D341Med (cell line): Measurements from ENCODE around the gene LRMDA.
A peak's percentile ranks its signal among the peaks of the same experiment; 100 is the strongest.
"Not testable (repeated sequence)": the region's sequence is repeated elsewhere in the genome, so short reads cannot be mapped to it uniquely, and the experiment has no call there.

Source experiments
- DNase-seq: peaks from one replicate; pipeline ENCODE4 v3.0.0; 2012; ENCODE audit warnings: low spot score

Gene LRMDA

DNA sequence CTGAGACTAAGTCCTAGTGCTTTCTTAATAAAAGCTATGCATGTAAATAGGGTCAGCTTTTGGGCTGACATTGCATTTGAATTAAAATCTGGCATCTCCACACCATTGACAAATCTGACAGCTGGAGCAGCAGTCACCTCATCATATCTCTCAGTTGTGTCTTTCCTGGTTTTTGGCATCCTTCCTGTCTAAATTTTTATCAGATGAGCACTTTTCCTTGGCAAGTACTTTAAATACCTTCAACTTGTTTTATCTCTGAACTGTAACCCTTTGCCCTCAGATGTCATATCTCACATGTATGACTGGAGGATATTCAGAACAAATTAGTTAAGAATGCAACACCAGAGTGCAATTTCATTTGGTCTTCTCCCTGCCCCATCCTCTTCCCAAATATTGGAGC, 1066.2 kb downstream of the LRMDA start:
- DNase-seq, result no peak

DNA sequence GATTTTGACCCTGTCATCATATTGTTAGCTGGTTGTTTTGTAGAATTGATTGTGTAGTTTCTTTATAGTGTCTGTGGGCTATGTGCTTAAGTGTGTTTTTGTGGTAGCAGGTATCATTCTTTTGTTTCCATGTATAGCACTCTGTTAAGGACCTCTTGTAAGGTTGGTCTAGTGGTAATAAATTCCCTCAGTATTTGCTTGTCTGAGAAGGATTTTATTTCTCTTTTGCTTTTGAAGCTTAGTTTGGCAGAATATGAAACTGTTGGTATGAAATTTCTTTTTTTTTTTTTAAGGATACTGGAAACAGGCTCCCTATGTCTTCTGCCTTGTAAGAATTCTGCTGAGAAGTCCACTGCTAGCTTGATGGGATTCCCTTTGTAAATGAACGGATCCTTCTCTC, 1073.4 kb downstream of the LRMDA start:
- no peak for DNase-seq

DNA sequence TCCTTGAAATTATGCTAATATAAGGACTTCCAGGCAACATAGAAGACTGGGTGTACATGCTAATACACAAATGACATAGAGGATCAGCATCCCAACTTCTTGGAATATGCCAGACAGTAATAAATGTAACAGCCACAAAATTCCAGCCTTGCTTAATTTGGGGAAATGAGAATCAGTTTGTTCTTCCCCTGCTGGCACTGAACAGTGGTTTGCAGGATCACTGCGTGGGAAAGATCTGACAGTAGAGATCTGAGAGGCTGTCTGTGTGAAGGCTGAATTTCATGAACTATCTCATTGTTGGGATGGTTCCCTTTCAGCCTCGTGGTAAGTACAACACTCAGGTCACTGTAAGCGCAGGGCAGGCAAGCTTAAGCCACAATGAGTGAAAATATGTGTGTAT, 1078.0 kb downstream of the LRMDA start:
- DNase-seq, result no peak

DNA sequence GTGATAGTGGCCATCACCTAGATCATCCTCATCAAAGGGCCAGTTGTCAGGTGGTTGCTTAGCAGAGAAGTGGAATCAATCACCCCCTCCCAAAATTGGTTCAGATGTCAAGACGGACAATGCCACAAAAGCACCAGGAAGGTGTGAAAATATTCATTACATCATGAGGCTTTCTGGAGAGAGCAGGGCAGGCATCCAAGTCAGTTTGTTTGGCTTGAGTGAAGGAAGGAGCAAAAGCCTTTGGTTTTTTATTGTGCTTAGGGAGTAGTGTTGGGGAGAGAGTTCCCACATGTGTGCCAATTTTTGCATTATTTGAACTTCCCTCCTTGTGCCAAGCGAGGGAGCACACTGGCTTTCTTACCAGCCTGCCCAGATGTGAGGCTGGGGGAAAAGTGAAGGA, 1082.9 kb downstream of the LRMDA start:
- no peak for DNase-seq

DNA sequence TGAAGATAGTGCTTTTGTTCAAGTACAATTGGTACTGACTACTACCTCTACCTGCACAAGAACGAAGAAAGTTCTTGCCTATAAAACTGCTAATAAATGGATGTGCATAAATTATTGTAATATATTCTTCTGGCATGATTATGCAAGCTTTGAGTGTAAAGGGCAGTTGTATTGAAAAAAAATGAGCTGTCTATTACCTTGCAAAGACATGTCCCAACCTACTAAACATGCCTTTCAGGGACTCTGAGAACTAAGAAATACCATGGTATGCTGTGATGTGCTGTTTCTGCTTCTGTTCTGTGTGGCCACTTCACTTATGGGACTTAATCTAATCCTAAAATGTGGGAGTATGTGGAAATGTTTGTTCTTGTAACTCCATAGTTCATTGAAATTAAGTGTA, 1083.4 kb downstream of the LRMDA start:
- DNase-seq, result no peak

DNA sequence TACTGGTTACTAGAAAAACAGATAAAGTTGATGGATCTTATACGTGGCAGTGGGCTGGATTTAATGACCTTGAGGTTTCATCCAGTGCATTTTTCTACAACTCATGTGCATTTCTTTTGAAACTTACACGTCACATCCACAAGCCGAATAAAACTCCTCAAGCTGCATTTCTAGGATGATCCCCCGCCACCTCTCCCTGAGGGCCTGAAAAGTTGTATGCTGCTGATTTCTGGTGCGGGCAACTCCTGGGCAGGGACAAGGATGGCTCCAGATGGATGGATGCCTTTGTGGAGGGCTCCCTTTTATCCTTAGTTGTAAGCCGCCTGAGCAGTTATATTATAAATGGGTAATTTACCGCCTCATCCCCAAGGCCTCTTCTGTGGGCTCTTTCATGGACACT, 1091.1 kb downstream of the LRMDA start:
- no peak for DNase-seq

DNA sequence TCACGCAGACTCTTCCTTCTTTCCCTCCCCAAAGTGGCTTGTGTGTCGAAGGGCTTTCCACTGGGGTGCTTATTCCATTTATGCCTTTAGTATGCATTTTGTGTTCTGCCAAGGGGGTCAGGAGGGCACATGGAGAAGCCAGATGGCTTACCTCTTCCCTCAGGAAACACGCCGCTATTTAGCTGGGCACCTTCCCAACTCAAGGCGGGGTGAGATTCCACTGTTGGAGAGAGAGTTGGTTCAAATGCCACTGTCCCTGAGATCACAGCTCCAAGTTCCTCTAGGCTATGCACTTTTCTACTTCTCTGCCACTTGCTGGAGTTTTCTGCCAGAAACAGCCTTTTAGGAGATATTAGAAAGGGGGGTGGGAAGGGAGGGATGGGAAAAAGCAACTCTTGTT, 1091.8 kb downstream of the LRMDA start:
- DNase-seq, result no peak

DNA sequence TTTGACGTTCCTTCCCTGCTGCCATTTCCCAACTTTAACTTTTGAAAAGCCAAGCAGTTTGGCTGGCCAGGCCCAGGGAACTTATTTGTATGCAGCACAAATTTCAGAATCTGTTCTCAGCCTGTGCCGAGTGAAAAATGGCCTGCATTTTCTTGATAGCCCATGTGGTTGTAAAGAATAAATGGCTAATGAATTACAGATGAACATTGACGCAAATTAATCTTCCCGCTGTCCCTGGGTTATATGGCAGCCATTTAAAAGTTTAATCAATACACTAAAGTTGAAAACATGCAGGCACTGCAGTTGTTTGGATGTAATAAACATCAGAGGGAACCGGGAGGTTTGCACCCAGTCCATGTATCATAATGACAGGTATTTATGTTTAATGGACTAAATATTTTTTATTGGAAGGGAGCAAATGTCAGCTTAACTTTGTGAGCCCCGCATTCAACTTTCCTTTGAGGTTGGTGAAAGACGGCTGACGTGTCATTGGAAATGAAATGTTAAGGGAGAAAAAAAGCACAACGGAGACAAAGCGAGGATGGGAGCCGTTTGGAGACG, 1092.4 kb downstream of the LRMDA start:
- DNase-seq, result no peak

DNA sequence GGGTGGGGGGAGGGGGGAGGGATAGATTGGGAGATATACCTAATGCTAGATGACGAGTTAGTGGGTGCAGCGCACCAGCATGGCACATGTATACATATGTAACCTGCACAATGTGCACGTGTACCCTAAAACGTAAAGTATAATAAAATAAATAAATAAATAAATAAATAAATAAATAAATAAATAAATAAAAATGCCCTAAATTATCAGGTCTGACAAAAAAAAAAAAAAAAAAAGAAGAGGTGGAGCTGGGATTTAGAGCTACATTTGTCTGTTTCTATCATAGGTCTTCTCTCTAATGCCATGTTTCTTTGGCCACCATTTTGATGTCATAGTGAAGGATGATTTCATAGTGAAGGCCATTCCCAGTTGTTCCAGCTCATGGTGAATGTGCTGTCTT, 1095.4 kb downstream of the LRMDA start:
- not testable (repeated sequence) for DNase-seq

DNA sequence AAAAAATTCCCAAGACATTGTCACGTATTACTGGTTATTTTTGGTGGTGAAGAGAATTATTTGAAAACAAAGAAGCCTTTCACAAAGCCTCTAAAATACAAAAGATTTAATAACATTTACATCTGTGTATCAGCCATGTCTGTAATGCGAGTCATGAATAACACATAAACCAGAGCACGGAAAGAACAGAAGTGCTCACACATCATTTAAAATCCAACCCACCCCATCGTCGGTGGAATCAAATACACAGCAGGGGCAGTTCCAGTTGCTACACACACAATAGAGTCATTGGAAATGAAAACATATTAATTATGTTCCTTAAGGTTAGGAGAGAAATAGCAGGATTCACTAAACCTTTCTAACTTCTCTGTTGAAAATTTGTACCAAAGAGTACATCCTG, 1108.9 kb downstream of the LRMDA start:
- no peak for DNase-seq

DNA sequence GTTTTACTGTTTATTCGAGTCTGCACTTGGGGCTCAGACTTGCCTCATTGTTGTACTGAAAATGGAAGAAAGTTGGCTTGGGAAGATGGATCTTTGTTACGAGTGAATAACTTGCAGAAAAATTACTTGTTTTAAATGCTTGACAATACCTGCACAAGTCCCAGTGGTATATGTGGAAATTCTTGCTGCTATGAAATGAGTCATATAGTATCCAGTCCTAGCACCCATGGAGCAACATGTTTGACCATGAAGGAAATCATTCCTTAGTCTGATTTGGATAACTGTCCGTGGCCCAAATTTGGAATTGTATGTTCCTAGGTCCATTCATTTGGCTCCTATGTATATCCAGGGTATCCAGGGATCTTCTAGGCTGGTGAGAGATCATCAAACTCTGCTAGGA, 1109.4 kb downstream of the LRMDA start:
- DNase-seq, result no peak

DNA sequence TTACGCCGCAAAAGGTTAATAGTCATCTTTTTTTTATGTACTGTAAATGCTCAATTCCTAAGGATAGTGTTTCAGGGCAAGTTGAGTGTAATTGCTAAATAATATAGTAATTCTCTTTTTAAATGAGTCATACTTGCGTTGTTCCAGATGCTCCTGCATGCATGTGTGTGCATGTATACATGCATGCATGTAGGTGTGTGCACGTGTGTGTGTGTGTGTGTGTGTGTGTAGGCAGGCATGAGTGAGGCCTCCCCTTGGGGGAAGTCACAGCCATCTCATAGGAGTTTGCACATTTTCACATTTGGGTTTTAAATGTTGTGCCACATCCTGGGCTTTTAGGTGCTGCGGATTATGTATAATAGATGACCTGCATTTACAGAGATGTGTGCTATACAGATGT, 1110.4 kb downstream of the LRMDA start:
- no peak for DNase-seq

DNA sequence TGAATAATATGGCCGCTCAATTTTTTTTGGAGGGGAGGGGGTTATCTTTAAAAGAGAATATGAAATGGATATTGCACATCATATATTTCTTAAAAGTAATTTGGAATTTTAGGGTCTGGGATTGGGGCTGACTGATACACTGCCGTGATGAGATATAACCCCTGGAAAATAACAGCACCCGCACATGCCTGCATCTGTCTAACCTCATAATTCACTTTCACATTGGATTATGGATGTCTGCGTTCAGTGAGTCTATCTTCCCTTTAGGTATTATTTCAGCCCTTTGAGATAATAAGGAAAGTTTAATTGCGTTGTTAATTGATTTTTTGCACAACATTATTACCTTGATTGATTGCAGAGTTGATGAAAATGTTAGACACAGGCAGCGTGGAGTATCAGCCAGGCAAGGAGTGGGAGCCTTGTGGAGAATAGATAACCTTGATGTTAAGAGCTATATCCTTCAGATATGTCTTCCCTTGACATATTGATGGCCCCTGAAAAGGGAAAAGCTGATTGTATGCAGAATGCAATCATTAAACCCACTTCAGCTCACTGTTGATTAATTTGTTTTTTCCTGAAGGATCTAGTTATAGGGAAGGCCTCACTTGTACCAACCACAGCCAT, 1111.0 kb downstream of the LRMDA start:
- DNase-seq, result no peak

DNA sequence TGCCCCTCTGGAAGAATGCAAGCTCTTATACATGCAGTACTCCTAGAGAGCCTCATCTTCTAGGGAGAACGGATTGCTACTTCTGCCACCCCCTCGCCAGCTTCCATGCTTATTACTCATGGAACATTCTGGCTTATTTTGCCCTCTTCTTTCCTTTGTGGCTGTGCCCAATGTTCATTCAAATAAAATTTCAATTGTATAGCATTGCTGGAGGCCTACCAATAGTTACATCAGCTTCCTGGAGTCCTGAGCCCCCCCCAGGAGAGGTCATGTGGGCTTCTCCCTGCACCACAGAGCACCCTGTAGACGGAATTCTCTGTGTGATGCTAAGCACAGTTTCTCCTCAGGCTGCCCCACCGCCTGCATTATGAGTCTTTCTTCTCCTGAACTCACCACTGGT, 1112.2 kb downstream of the LRMDA start:
- no peak for DNase-seq

DNA sequence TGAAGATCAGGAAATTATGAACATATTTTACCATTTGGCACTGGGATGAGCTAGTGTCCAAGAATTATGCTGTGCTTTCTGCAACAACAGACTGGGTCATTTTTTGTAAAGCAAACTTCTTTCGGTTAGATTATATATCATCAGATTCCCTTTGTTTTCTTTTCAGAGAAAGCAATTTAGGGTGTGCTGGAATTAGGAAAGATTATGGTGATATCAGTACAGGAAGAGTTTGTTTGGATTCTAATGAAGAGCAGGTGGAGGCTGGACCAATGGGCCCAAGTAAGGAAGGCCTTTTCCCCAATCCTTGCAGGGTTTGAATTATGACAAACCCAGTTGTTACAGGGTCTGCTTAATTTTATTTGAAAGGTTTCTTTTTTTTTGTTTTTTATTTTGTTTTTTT, 1113.4 kb downstream of the LRMDA start:
- DNase-seq, result no peak

DNA sequence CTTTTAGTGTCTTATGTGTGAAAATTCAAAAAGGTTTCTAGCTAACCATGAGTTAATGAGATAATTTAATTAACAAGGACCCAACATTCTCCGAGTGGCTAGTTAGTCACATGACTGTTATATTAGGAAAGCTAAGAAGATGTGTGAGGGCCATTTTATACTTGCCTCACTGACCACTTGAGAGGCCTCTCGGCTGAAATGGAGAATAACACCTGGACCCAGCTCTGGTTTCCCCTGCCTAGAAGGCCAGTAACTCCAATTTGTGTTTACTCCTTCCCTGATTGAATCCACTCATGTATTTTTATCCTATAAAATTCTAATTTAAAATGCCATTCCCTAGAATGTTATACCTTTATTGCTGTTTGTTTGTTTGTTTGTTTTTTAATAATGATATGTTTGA, 1115.0 kb downstream of the LRMDA start:
- DNase-seq, result no peak

DNA sequence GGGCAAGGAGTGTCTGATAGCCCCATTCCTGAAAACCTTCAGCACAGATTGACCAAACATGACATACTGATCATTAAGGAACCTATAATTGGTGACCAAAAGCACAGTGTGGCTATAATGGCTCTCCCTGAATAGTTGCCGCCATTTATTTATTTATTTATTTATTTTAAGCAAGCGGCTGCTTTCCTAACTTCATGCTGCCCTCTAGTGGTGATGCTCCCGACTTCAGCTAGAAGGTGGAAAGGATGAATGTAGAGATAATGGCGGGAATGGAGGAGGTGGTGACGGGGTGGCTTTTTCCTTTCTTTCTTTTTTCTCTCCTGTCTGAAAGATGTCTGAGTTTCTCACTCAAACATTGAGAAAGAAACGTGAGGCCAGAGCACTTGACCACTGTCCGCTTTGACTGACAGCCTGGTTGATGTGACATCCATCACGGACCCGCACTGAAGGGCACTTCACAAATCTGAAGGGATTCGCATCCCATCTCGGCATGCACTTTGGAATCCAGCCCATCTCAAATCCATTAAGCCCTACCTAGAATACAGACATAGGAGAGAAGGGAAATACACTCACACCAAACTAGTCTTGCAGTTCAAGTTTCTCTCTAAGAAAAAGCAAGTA, 1116.0 kb downstream of the LRMDA start:
- DNase-seq, result peak; percentile 56

DNA sequence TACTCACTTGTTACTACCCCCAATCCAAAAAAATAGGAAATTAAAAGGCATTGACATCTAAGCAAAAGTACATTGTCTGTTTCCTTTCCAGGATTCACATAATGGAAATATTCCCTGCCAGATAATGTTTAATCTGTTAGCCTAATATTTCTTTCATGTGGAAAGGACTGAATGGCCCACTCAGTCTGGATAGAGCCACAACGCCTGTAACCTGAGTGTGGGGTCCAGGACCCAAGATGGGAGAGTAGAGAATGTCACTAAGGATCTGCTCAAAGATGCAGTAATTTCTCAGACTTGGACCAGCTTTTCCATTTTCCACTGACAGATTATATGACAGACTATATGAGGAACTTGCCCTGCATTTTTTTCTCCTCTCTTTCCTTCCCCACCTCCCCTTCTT, 1117.3 kb downstream of the LRMDA start:
- DNase-seq, result no peak

DNA sequence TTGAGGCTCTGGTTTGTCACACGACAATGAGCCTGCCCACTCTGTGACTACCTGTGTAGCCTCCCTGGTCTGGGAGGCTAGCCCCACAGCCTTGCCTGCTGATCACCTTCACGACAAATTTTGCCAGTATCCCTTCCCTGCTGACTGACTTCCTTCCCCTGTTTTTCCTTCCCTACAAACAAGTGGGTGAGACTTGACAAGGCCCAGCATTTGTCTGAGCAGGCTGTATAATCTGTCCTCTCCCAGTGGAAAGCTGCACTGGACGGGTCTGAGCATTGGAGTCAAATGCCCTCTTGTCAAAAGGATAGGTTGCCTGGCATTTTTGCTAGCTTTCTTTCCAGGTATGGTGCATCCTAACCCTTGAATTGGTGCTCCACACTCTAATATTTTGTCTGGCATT, 1117.7 kb downstream of the LRMDA start:
- DNase-seq, result no peak

DNA sequence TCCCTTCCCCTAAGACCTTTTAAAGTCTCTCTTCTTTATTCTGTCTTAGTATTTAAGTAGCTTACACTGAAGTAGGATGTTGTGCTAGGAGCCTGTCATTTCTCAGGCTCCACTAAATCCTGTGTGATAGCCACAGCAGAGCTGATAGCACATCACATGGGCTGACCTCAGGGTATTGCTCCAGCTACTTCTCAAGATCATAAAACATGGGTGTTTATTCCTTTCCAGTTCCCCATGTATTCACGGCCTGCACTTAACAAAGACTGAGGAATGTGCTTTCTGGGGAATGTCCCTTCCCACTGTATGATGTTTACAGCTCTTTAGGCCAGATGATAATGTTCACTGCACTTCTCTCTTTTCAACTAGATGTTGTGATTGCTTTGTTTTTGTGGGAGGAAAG, 1119.4 kb downstream of the LRMDA start:
- DNase-seq, result no peak

DNA sequence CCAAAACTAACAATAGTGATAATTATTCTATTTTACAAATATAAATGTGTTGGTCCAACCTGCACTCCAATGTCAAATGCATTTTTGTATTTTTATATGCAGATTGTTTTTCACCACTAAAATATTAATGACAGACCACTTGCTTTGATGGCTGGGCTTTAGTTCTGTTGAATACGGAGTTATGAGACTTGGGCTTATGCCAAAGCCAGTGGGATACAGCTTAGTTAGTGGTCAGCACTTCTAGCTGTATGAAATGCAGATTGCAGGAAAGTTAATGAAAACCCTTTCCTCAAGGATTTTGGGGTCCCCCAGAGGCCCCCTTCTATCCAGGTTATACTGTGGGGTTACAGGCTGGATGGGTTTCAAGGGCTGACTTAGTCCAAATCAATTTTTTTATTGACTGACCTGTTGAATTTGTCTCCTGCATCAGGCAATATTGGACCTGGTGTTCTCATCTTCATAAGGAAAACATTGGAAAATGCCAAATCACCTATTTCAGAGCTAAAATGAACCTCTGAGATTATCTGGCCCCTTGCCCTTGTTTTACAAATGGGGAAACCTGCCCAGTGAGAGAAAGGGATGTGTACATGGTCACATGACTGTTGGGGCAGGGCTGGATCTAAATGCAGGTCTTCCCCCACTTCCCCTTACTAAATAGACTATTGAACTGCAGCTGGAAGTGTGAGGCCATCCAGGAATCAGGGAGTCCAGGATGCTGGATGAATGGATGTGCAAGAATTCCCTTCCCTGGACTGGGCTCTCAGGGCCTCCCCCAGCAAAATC, 1120.9 kb downstream of the LRMDA start:
- no peak for DNase-seq

DNA sequence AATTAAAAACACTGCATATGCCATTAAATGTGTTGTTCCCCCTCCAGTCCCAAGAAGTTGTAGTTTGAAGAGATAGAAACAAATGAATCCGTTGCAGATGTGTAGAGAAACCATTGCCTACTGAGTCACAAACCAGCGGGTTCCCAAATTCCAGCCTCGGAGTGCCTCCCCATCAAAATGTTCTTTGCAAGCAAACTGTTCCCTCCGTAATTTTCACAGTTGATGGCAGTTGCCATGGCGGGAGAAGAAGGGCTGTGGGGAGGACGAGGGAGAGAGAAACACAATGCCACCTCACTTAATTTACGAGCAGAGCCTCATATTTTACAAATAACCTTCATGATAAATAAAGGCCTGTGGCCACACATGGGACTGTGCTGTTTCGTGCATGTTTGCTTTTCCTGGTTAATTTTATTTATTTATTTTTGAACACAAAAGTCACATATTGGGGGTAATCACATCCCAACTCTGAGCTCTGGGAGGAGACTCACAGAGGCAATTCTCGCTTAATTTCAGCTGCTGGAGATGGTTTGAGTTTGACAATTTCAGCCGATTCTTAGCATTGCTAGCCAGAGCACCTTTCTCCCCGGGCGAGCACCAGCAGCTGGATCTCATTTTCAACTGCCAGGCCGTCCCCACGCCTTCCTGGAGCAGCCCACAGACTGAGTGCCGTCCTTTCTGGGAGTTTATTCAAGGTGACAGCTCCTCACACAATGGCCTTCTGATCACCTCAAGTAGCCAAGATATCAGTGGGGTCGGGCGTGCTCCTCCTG, 1122.0 kb downstream of the LRMDA start:
- no peak for DNase-seq

DNA sequence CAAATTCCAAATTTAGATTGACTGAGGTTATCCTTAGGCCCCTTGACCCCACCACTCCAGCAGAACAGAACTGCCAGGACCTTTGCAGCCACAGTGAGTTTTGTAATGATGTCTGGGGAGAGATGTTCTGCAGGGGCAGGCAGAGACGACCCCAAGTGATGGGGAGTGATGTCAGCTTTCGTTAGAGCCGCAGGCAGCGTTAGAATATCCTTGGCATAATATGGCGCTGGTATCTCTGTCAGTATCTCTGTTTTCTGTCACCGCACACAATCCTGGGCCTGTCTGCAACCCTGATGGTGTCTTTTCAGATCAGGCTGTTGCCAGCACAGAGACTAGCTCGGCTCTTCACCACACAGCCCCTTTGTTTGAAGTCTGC, 1122.6 kb downstream of the LRMDA start:
- no peak for DNase-seq
